ENCODE results near the gene LPP.

- TF ChIP-seq, protein P1, sequence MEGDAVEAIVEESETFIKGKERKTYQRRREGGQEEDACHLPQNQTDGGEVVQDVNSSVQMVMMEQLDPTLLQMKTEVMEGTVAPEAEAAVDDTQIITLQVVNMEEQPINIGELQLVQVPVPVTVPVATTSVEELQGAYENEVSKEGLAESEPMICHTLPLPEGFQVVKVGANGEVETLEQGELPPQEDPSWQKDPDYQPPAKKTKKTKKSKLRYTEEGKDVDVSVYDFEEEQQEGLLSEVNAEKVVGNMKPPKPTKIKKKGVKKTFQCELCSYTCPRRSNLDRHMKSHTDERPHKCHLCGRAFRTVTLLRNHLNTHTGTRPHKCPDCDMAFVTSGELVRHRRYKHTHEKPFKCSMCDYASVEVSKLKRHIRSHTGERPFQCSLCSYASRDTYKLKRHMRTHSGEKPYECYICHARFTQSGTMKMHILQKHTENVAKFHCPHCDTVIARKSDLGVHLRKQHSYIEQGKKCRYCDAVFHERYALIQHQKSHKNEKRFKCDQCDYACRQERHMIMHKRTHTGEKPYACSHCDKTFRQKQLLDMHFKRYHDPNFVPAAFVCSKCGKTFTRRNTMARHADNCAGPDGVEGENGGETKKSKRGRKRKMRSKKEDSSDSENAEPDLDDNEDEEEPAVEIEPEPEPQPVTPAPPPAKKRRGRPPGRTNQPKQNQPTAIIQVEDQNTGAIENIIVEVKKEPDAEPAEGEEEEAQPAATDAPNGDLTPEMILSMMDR (IDR thresholded peaks at IDR 0.05) = no peak
- no peak for TF ChIP-seq POLR2A (IDR thresholded peaks at IDR 0.05)
Observed at GRCh38 chr3:188331166-188331565, 177.2 kb downstream of the LPP start.

Measured in right lobe of liver (tissue), 4 donors.